HG03354 (cell line): ENCODE measurements around the gene YTHDC2.

ENCODE experiments used
- ATAC-seq: cut with Tn5 transposase; IDR thresholded peaks from one replicate; pipeline ENCODE4 v1.9.1; 2021; ENCODE audit warnings: mild to moderate bottlenecking; ENCODE audit not compliant: unreplicated experiment, poor library complexity, severe bottlenecking

YTHDC2 gene

DNA sequence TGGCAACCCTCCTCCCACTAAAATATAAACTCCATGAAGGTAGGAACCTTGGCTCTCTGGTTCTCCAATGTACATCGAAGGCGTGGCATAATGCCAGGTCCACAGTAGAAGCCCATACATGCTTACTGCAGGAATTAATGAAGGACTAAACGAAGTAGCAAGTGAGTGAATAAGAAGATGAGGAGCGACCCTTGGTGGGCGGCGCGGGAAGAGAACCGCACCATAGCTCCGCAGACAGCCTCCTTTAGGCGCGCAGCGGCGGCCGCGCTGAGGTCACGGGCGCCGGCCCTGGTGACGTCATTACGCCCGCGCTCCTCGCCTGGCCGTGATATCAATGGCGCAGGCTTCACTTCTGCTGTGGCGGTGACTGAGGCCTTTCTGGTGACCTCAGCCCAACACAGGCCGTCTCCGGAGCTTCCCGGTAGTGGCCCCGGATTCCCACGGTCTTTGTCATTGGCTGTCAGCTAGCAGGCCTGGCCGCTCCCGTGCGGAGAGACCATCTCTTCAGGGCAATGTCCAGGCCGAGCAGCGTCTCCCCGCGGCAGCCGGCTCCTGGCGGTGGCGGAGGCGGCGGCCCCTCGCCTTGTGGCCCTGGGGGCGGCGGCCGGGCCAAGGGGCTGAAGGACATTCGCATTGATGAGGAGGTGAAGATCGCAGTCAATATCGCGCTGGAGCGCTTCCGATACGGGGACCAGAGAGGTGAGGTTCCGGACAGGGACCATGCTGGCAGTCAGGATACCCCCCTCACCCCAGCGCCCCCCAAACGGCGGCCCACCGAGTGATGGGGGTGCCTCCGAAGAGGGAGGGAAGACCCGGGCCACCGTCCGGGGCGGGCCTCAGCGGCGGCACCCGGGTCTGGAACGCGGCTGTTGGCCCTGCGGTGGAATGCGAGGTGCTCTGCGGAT, at the start of gene YTHDC2:
YTHDC2 (plus strand) TSS at position 311 of the 905 bp plus-strand sequence; CDS start at position 513, 202 bp downstream.
- ATAC-seq: peak; percentile 98

DNA sequence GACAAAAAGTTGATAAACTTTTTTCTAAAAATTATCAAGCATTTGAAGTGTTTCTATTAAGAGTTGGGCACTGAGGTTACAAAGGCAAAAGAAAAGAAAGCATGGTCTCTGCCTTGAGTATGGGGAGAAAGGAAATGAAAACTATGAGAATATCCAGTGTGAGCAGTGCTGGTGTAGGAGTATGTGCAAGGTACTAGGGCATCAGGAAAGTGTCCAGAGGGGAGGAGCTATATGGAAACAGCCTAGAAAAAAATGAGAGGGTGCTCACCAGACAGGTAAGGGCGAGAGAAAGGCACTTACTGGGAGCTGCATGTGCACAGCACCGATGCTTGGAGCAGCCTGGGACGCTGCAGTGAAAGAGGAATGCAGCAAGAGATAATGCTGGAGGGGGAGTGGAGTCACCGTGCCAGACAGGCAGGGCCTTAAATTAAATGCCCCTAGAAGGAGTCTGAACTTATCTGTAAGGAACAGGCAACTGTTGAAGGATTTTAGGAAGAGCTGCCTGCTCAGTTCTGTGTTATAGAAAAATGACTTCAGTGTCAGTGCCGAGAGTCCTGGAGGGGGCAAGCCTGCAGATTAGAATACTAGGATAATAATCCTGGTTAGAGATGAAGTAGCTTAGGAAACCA, 39.3 kb upstream of the YTHDC2 start:
- no peak for ATAC-seq

DNA sequence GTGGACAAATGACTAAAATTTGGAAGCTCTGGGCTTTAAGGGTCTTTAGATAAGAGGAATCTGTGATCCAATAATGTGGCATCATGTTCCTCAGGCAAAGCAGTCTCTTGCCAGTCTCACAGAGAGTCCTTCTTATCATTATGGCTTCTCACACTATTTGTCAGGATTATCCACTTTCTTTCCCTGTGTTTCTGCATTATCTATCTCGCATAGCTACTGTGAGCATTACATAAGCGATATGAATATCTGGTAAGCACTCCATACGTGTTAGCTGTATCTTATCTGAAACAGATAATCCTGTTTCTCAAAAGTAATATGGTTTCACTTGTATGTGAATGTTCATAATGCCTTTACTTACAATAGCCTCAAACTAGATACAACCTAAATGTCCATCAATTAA, 34.8 kb upstream of the YTHDC2 start:
- no peak for ATAC-seq

DNA sequence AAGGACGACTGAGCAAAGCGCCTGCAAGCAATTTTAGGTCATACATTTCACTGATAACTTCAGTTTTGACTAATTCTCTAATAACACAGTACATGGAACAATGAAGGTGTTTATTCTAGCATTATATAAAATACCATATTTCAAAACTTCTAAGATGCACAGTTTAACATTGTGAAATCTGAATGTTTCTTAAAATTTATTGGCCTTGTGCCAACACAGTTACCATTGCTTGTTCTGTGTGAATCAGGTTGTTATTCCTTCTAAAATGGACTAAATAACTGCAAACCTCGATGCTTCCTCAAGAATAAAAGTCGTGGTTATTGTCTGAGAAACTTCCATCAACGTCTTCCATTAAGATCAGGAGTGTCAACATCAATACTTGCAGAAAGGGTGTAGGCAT, 33.3 kb upstream of the YTHDC2 start:
- no peak for ATAC-seq

DNA sequence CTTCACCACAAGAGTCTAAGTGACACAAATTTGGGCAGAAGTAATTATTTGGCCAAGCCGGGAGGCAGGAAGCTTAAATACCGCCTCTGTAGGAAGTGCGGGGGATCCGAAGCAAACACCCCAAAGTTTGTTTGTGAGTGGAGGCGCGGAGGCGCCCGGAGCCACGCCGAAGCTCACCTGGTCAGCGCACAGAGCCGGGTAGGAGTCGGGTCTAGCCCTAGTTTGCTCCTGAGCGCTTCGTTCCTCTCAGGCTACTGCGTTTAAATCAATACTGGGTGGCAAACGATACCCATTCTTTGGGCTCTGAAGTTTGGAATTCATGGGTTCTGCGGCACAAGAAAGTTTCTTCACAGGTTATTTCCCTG, 26.1 kb upstream of the YTHDC2 start:
- ATAC-seq: no peak

DNA sequence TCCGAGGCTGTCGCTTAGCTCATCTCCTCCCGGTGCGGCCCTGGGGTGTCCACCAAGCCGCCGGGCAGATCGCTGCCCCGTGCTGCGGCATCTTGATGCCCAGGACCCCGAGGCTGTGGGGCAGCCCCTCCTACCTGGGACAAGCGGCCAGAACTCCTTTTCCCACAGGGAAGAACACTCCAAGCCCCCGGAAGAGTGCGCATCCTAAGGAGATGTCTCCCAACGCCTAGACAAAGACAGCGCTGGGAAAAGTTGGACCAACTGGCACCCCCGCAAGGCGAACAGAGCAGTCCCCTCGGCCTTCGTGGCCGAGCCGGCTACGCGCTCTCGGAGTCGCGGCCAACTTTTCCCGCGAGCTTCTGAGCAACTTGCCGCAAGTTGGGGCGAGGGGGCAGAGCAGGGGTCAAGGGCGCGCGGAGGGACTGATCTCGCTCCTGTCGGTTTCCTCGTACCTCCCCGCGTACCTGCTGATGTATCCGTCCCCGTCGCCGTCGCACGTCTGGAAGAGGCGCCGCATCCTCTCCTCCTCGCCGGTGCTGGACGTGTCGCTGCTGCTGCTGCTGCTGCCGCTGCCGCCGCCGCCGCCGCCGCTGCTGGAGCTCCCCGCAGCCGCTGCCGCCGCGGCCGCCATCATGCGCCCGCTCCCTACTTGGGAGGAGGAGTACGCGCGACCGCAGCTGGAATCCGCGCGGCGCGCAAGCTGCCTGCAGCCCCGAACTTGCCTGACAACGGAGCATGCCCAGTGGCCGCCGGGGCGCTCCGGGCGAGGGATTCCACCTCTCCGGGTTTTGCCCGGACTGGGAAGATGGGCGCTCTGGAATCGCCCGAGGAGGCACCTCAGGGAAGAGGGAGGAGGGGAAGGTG, 25.5 kb upstream of the YTHDC2 start, which contains the start of gene MCC:
MCC (minus strand) TSS at position 673 of the 864 bp plus-strand sequence.
- peak; percentile 41 for ATAC-seq

DNA sequence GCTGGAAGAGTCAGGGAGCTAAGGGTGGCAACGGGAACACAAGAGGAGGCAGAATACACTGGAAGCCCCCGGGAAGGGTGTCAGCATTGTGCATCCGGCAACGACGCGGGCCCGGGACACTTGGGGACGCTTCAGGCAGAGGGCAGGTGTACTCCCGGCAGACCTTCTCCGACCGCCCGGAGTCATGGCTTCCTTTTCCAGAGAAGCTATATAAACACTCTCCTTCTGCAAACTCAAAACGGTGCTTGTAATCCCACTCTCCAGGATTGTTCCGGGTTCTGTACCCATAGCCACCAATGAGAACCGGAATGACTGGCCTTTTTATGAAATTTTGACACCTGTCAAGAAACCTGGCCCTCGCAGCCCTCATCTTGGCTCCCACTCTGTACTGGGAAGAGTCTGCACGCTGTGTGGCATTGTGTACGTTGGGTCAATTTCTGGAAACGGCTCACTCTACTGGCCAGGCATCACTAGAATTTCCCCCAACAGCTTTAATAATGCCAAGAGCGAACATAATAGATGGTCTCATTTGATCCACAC, 24.8 kb upstream of the YTHDC2 start:
- peak; percentile 15 for ATAC-seq

DNA sequence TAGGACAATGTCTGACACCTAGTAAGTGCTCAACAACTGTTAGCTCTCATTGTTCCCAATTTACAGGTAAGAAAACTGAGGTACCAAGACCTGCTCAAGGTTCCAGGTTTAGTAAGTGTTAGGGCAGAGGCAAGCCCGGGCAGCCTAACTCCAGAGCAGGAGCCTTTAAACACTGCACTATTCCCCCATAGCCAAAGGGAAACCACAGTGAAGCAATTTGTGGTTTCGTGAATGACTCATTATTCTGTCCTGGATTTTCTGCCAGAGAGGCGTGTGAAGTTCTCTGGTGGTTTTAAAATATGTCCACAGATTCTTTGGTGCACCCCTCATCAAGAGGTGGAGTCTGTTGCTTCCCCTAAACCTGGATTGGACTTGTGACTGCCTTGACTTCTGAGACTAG, 24.2 kb upstream of the YTHDC2 start:
- peak; percentile 54 for ATAC-seq

DNA sequence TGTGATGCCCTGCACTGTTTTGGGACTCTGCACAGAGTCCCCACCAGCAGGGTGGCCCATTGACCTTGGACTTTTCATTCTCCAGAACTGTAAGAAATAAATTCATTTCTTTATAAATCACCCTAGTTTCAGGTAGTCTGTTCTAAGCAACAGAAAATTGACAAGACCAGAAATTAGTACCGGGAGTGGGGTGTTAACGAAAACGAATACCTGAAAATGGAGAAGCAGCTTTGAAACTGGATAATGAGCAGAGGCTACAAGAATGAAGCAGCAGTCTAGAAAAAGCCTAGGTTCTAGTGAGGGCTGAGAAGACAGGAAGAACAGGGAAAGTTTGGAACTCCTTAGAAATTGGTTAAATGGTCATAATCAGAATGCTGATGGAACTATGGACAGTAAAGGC, 23.2 kb upstream of the YTHDC2 start:
- ATAC-seq: no peak

DNA sequence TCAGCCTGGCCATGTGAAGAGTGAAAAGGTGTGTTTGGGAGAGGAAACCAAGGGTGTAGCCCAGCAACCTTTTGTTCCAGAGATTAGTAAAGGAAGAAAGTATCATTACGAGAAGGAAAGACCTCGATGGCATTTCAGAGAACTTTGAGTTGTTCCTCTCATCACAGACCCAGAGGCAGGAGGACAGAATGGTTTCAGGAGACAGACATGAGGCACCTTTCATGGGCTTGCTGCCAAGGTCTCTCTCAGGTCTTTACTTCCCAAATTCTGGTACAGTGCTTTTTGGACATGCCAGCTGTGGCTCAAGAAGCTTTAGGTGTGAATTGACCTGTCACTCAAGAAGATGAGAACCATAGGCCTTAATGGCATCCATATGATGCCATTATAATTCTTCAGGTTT, 22.5 kb upstream of the YTHDC2 start:
- ATAC-seq: no peak

DNA sequence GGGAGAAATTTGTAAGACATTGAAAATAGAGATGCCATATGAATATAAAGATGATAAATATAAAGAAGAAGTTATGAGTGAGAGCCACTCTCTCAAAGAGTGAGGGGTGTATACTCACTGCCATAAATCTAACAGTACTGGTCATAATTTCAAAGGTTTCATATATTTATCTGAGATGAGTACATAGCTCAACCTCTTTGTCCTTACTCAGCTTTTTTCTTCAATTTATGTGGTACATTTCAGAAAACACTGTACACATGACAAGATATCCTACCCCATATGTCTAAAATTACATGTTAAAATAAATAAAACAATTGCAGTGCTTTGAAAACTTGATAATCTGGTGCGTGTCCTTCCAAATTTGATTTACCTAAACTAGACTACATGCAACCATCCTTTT, 20.0 kb upstream of the YTHDC2 start:
- no peak for ATAC-seq

DNA sequence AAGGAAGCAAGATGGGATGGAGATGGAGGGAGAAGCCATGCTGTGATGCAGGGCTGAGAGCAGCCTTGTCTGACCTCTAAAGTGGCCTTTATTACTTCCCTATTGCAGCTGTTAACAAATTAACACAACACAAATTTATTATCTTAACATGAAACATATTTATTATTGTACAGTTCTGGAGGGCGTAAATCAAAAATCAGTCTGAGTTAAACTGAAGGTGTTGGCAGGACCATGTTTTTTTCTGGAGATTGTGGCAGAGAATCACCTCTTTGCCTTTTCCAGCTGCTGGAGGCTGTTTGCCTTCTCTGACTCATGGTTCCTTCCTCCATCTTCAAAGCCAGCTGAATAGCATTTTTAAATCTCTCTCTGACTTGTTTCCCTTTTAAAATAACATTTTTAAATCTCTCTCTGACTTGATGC, 18.1 kb upstream of the YTHDC2 start:
- no peak for ATAC-seq

DNA sequence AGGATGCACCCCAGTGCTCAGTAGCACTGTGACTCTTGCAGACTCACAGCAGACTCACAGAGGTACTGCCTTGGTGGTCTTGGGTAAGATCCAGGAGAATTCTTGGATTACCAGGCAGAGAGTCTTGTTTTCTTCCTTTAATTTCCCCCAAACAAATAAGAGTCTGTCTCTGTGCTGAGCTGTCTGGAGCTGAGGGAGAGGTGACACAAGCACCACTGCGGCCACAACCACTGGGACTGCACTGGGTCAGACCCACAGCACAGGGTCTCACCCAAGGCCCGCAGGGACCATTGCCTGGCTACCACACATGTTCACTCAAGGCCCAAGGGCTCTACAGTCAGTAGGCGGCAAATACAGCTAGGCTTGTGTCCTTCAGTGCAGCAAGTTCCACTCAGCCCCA, 11.4 kb upstream of the YTHDC2 start:
- no peak for ATAC-seq

DNA sequence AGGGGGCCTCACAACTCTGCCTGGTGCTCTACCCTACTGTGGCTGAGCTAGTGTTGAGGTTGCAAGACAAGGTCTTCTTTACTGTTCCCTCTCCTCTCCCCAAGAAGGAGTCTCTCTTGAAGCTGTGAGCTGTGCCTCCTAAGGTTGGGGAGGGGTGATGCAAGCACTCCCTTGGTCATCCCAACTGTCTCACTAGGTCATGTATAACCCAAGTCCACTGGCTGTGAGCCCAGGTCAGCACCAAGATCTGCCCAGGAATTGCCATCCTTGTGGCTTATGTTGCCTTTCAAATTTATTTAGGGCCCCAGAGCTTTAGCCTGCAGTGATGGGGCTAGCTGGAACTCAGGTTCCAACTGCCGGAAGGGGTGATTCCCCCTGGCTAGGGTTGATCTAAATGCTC, 10.3 kb upstream of the YTHDC2 start:
- no peak for ATAC-seq

DNA sequence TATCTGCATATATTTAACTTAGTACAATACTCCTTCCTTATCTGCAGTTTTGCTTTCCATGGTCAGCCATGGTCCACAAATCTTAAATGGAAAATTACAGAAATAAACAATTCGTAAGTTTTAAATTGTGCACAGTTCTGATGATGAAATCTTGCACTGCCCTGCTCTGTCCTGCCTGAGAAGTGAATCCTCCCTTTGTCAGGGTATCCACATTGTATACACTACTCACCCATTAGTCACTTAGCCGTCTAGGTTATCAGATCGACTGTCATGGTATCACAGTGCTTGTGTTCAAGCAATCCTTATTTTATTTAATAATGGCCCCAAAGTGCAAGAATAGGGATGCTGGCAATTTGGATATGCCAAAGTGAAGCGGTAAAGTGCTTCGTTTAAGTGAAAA, 8.3 kb upstream of the YTHDC2 start:
- no peak for ATAC-seq

DNA sequence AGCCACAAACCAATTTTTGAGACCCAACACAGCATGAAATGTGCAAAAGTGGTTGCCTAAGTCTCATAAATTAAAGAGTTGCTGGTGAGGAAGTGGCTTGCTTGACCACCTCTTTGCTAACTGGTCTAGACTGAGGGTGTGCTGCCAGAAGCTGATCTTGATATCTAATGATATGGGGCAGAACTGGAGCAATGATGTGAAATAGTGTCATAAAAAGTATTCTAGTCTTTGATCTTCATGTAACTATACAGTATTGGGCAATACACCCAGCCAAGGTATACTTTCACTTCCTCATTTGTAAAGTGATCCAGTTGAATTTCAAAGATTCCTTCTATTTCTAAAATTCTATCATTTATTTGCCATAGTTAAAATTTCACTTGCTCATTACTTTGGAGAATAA, 5.9 kb upstream of the YTHDC2 start:
- ATAC-seq: peak; percentile 62

DNA sequence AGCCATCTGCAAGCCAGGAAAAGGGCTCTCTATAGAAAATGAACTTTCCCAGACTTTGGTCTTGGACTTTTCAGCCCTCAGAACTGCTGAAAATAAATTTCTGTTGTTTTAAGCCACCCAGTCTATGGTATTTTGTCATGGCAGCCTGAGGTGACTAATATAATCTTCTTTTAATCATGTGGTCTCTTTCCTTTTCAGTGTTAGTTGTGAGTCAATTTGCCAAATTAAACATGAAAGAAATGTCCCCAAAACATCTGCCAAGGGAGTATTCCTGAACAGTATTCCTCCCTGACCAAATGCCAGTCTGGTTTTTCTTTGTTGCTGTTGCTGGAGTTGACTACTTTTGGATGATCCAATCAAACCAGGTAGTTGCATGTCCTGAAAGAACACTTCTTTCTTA, 4.7 kb upstream of the YTHDC2 start:
- no peak for ATAC-seq

DNA sequence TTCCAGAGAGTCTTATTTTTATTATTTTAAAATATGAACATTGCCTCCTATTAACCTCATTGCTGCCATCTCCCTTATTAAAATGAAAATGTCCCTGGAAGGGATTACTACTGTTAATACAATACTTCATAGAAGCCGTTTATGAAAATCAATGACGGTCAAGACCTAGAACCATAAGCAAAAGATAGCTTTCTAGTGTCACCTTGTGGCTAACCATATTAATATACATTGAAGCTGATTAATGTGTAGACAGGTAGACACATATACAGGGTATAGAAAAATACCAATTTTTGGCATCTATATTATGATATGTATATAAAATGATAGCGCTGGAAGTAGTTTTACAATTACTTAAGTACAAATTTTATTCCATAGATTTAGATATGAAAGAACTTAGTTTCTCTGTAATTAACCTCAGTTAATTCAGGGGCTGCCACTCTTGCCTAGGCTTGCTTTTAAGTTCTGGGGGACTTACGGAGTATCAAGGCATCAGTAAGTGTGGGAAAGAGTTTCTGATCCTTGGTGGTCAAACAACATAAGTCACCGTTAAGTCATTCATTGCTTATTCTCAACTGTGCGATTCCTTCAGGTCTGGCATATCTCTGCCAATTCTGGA, 2.5 kb upstream of the YTHDC2 start:
- no peak for ATAC-seq

DNA sequence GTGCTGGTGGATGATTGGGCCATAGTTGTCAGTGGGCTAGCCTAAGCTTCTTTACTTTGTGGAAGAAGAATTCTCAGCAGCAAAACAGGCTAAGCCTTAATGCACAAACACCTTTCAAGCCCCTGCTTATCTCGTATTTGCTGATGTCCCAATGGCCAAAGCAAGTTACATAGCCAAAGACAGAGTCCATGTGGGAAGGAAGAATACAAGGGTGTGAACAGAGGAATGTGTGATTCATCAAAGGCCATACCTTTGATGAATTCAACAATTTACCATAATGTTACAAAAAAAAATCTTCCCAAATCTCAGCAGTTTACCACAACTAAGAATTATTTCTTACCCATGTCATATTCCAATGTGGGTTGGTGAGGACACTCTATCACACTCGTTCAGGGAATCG, 1.2 kb upstream of the YTHDC2 start:
- ATAC-seq: no peak

DNA sequence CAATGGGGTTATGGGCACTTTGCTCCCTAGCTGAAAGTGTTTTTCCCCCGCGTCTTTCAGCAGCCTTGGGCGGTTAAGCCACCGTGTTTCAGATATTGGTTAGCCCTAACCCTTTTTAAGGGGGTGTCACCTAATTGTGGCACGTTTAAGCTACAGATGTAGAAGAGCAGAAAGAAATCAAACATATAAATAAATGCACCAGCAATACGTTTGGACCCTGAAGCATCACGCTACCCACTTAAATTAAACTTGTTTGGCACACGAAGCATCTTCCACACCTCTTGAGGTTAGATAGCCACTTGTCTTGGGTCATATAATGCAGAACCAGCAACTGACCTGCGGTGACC, 768 bp downstream of the YTHDC2 start:
- no peak for ATAC-seq
